RWPE1 (cell line): ENCODE data around the gene MLIP.

Experiments used
- CTCF ChIA-PET: fragments of 350-600 bp; sonication (Branson Sonifier 250); formaldehyde crosslinking; extraction: SDS; loops from one replicate; lab custom pipeline; 2021; lab: Yijun Ruan, JAX
- POLR2A ChIA-PET: fragments of 400-600 bp; formaldehyde crosslinking; extraction: SDS; loops from one replicate; lab custom pipeline; 2020; ENCODE audit warnings: antibody characterized with exemption; ENCODE audit not compliant: low non-redundant PET; lab: Yijun Ruan, JAX
- DNase-seq: peaks from one replicate; pipeline ENCODE4 v3.0.0; 2012; ENCODE audit warnings: low spot score
- H3K27ac ChIP-seq: fragments of 450-650 bp; 2 replicates; pipeline ENCODE4 v1.5.1; 2017
- CTCF ChIP-seq: fragments of 450-650 bp; conservative IDR thresholded peaks from 2 replicates; pipeline ENCODE4 v1.5.1; 2017; ENCODE audit warnings: low read depth, mild to moderate bottlenecking

The MLIP gene

GRCh38 chr6:54267798-54268197, 156.6 kb downstream of the MLIP start:
- peak; percentile 21 for TF ChIP-seq CTCF
- ChIA-PET CTCF (interaction anchor here (0.6 to 1.0 kb wide), 5 partner anchors 78 to 1818 kb away, joined by 3 read pairs; no protein-coding TSS in a partner anchor), POLR2A (no interaction called here)
- H3K27ac ChIP-seq = no peak overlapping the region
- DNase-seq = peak; percentile 31

GRCh38 chr6:54273214-54273820, 162.1 kb downstream of the MLIP start:
- ChIA-PET CTCF (no interaction called here), POLR2A (no interaction called here)
- H3K27ac ChIP-seq = no peak overlapping the region
- no peak for DNase-seq
- TF ChIP-seq CTCF = no peak

DNA sequence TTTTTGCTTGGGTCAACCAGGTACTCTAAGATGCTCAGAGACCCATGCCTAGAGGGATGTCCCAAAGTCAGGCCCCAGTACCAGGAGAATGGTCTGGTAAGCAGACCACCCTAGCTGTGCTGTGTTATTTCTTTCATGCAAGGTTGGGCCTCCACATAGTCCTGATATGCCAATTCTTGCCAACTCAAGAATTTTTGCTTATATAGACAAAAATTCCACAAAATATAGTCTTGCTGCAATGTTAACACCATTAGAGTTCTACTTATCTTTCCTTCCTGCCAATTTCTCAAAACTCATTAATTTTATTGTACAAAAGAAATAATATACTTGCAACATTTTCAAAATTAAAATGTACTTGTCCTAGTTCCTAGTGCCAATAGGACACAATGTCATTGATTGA, 163.1 kb downstream of the MLIP start:
- ChIA-PET POLR2A (no interaction called here), CTCF (no interaction called here)
- no peak for TF ChIP-seq CTCF
- DNase-seq = no peak
- H3K27ac ChIP-seq = no peak overlapping the region

GRCh38 chr6:54282186-54282585, 170.9 kb downstream of the MLIP start:
- no peak overlapping the region for H3K27ac ChIP-seq
- ChIA-PET CTCF (no interaction called here), POLR2A (no interaction called here)
- no peak for TF ChIP-seq CTCF
- peak; percentile 10 for DNase-seq

- no peak for DNase-seq
- ChIA-PET CTCF (interaction anchor here (0.7 kb wide), 1 partner anchor 531 kb away, joined by 4 read pairs; no protein-coding TSS in a partner anchor), POLR2A (no interaction called here)
- no peak for TF ChIP-seq CTCF
- no peak overlapping the region for H3K27ac ChIP-seq
These were observed 173.1 kb downstream of the MLIP start for GRCh38 chr6:54284161-54284860.

- no peak overlapping the region for H3K27ac ChIP-seq
- no peak for DNase-seq
- no peak for TF ChIP-seq CTCF
- ChIA-PET POLR2A (no interaction called here), CTCF (no interaction called here)
These were observed 174.4 kb downstream of the MLIP start for GRCh38 chr6:54285595-54285994.
